DMS53 (cell line): ENCODE data around the gene GRIN2D.
A peak's percentile ranks its signal among the peaks of the same experiment; 100 is the strongest.

Experiments
- DNase-seq: peaks from one replicate; lab custom pipeline; 2025; lab: John Stamatoyannopoulos, UW

Gene GRIN2D

GRCh38 chr19:48393559-48394330, at the start of gene GRIN2D:
Gene GRIN2D (plus strand): TSS chr19:48393668. CDS start chr19:48398393, 4,725 bp downstream.
- peak; percentile 72 for DNase-seq

- DNase-seq, result no peak
Observed at GRCh38 chr19:48344892-48345291, 48.6 kb upstream of the GRIN2D start.

- no peak for DNase-seq
Observed at GRCh38 chr19:48346191-48346590, 47.3 kb upstream of the GRIN2D start.

DNA sequence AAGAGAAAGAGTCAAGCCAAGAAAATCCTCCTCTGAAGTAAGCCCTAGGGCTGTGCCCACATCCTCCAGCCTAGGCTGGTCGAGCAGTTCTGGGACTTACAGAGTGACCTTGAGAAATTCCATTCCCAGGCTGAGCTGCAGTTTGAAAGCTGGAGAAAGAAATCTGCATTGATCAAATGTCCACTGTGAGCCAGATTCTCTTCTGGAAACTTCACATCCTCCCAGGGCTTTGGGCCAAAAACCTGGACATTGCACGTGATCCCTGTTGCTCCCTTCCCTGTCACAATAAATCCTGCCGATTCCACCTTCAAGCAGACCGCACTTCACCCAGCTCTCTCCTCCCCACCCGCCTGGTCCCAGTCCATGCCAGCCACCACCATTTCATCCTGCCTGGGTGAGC, 45.4 kb upstream of the GRIN2D start:
- DNase-seq, result no peak

DNA sequence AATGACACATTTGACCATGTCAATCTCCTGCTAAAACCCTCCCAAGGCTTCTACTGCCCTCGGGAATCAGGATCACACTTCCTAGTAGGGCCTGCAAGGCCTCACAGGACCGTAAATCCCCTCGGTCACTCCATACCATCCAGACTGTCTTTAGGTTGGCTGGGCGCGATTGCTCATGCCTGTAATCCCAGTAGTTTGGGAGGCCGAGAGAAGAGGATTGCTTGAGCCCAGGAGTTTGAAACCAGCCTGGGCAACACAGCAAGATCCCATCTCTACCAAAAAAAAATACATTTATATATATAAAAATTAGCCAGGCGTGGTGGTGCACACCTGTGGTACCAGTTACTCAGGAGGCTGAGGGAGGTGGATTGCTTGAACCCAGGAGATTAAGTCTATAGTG, 44.7 kb upstream of the GRIN2D start:
- DNase-seq, result no peak

- DNase-seq, result no peak
Observed at GRCh38 chr19:48350856-48351255, 42.6 kb upstream of the GRIN2D start.

GRCh38 chr19:48351341-48351752, 42.1 kb upstream of the GRIN2D start:
- DNase-seq, result peak; percentile 70

GRCh38 chr19:48353677-48354076, 39.8 kb upstream of the GRIN2D start:
- no peak for DNase-seq

DNA sequence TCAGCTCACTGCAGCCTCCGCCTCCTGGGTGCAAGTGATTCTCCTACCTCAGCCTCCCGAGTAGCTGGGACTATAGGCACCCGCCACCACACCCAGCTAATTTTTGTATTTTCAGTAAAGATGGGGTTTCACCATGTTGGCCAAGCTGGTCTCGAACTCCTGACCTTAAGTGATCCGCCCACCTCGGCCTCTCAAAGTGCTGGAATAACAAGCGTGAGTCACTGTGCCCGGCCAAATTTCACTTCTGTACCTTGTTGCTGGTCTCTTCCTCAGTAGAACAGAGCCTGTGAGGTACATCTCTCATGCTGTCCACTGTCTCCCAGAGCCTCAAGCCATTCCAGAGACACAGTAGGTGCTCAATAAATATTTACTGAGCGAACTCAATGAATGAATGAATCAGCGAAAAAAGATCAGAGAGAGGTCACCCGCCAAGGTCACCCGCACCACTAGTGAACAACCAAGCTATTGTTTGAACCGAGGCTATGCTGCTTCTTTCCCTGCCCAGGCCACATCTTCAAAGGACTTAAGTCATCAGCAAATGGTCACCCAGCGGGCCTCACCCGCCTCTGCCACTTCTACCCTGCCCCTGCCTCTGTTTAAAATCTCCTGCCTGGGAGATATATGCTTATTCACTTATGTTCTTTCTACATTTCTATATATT, 39.0 kb upstream of the GRIN2D start:
- peak; percentile 34 for DNase-seq

DNA sequence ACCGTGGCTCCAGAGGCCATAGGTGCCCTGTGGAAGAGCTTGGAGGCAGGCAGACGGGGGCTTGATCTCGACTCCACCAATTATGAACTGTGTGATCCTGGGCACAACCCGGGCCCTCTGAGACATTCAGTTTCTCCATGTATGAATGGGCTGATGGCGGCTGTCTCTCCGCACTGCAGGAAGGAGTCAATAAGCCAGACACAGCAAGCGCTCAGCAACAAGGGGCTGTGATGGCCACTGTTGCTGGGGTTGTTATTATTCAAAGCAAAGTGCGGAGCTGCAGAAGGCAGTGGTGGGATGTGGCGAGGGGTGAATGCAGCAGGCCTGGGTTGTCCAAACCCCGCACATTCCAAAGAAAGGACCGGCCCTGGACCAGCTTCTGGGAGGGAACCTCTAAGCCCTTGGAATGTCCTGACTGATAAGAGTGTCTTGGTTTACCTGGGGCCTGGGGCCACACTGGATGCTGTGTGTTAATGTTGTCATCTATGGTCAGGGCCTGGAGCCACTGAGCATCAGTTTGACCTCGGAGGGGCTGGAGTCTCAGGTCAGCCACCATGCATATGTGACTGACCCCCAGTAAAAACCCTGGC, 38.0 kb upstream of the GRIN2D start:
- DNase-seq, result no peak

DNA sequence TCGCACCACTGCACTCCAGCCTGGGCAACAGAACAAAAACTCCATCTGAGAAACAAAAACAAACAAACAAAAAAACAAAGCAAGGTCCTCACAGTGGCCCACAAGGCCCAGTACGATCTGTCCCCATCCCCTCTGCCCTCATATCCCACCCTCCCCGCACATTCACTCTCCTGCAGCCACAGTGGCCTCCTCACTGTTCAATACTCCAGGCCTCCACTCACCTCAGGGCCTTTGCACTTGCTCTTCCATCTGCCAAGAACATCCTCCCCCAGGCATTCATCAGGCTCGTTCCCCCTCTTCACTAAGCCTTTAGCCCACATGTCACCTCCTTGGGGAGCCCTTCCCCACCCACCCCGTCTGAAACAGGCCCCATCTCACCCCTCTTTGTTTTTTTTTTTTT, 34.3 kb upstream of the GRIN2D start:
- DNase-seq, result no peak

- no peak for DNase-seq
Observed at GRCh38 chr19:48361912-48362311, 31.6 kb upstream of the GRIN2D start.

GRCh38 chr19:48362716-48363499, 30.6 kb upstream of the GRIN2D start:
- peak; percentile 99 for DNase-seq

GRCh38 chr19:48363500-48363809, 30.0 kb upstream of the GRIN2D start:
- peak; percentile 76 for DNase-seq

DNA sequence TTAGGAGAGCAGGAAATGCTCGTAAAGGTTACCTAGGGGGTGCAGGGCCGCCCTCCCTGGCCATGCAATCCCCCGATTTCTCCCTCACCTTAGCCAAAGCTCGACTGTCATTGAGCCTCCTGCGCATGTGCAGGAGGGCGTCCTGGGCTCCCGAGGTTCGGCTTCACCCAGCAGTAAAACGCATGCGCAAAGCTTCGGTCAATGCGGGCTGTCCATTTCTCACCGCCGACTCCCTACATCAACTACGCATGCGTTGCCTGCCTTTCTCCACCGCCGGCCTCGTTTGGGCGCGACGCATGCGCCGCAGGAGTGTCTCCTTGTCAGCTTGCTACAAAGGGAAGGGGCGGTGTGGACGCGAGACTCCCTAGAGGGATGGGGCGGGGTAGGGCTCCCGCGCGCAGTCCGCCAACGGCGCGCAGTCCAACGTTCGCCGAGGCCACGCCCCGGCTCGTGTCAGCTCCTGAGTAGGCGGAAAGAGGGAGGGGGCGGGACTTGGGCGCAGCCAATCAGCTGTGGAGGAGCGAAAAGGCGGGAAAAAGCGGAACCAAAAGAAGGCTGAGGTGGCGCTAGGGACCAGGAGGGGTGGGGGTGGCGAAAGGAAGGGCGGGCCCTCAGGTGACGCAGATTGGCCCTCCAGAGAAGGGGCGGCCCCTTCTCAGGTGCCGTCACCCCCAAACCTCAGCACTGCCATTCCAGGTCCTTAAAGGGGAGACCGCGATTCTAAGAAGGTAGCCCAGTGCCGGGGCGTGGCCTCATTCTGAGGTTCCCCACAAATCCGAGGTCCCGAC, 29.5 kb upstream of the GRIN2D start, which contains the start of the genes SYNGR4 and TMEM143:
TSS of gene SYNGR4 (plus strand) at position 558 of the 788 bp plus-strand sequence. CDS start 1,476 bp downstream, outside the sequence.
TSS of gene TMEM143 (minus strand) at position 131 of the 788 bp plus-strand sequence. CDS start at position 111, 20 bp downstream.
- peak; percentile 100 for DNase-seq

DNA sequence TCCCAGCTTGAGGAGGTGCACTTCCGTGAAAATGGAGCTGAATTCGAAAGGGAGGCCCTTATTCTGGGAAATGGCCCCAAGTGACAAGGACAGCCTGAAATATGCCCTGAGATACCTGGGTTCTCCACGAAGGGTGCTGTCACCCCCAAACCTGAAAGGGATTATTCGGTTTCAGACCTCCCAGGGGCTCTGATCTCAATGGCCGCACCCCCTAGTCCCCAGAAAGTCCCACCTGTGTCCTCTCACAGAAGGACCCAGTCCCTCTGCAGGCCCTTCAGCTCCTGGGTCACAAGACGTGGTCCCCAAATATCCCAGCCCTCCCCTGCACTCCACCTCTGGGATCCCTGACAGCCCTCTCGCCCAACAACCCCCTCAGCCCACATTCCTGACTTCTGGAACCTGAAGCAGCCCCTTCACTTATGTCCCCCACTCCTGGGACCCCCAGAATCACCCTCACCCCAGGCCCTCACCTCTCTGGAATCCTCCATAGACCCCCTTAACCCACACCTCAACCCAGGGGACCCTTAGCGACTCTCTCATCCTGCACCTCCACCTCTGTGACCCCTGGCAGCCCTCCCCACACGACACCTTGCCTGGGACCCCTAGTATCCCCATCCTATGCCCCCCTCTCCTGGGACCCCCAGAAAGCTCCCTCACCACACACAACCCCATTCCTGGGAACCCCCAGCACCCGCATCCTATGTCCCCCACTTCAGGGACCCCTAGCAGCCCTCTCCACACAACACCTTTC, 28.7 kb upstream of the GRIN2D start:
- no peak for DNase-seq

GRCh38 chr19:48365602-48366001, 27.9 kb upstream of the GRIN2D start:
- no peak for DNase-seq

- peak; percentile 33 for DNase-seq
Observed at GRCh38 chr19:48367855-48368254, 25.6 kb upstream of the GRIN2D start.

DNA sequence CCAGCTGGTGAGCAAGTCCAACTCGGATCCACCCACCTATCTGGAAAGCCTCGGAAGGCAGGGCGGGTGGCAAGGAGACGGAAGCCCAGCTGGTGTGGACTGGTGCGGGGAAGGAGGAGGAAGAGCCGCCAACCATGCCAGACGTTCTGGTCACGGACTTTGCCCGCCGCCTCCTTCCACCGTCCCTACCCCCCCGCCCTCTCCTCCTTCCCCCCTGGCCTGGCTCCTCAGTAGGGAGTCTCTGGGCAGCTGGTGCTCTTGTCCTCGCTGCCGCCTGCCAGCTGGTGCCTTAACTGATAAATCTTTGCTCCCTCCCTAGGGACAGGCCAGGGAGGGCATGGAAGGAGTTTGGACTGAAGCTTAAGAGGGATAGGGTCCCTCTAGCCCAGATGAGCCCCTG, 24.5 kb upstream of the GRIN2D start:
- no peak for DNase-seq

DNA sequence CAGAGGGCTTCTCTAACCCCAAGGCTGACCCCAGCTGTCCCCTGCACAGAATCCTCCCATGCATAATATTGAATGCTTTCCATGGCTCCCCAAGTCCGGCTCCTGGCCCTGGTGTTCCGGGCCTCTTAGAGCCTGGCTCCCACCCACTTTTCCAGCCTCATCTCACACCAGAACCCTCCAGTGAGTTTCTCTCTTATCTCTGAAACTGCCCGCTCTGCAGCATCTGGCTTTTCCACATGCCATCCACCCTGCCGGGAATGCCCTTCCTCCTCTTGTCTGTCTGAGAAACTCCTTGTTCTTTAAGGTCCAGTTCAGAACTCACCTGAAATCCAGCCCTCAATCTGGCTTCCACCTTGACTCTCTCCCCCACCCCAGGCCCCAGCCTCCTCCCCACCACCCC, 22.5 kb upstream of the GRIN2D start:
- no peak for DNase-seq

- no peak for DNase-seq
Observed at GRCh38 chr19:48371367-48371766, 22.1 kb upstream of the GRIN2D start.
